H1 (cell line): ENCODE measurements around the gene EIF5A2. TPM values are rescaled to one million over a fixed set of nuclear protein-coding genes. Genes with fewer than 3 reads are reported as not detected.

ENCODE experiments used
- E2F6 ChIP-seq: IDR thresholded peaks from 2 replicates; pipeline ENCODE4 v1.6.1; 2012; ENCODE audit warnings: inconsistent platforms
- EGR1 ChIP-seq: IDR thresholded peaks from 2 replicates; pipeline ENCODE4 v1.6.1; 2011; ENCODE audit warnings: low read depth, low read length, borderline replicate concordance
- POLR2AphosphoS5 ChIP-seq: IDR thresholded peaks from 2 replicates; pipeline ENCODE4 v1.6.1; 2011; ENCODE audit warnings: low read depth, low read length
- polyA plus RNA-seq, 7 experiments: library from polyadenylated mRNA; depleted of rRNA in 3 of 7; stranded (reverse) in 5 of 7; unstranded in 2 of 7; fragments of >200 nt in 5 of 7; fragments of 200-250 nt in 2 of 7; gene quantifications; 1 replicate in 5 of 7; 2 replicates in 1 of 7; 4 replicates in 1 of 7; pipeline versions ENCODE4 v1.2.1 to v1.2.3, GENCODE V29; 2011 to 2013; ENCODE audit warnings: missing spikeins in 2 of 7, mixed read lengths in 2 of 7
- total RNA-seq: library from RNA; stranded (reverse); fragmentation: NEBNext Ultra II Directional; extraction: Animal tissue kit (Norgen Biotek cat#: 25700); gene quantifications from 2 replicates; pipeline ENCODE4 v1.2.1, GENCODE V29; 2021

Gene EIF5A2
- total and polyA plus RNA-seq, 2 of the 8 experiments (the other 6 are each of a cell fraction or from before 2014, with no cell fraction given): 1.5 to 15.0 TPM

- no peak for TF ChIP-seq EGR1
- no peak for TF ChIP-seq E2F6
- no peak for TF ChIP-seq POLR2AphosphoS5
Measured at GRCh38 chr3:170953229-170953628, 44.8 kb upstream of the EIF5A2 start (continued).
